A549 treated with AZD9567 at 1 μM for 4 hours (cell line): Measurements from ENCODE around the gene ERVH48-1. TPM values are rescaled to one million over a fixed set of nuclear protein-coding genes. Genes with fewer than 3 reads are reported as not detected.

Experiments used
- total RNA-seq: library from RNA; stranded (reverse); fragments of 200-300 nt; extraction: Qiagen RNA extraction; gene quantifications from 5 replicates; pipeline ENCODE4 v1.2.3, GENCODE V29; 2022; ENCODE audit not compliant: insufficient read depth

Gene ERVH48-1
- not detected in 5 replicates for total RNA-seq

GRCh38 chr21:42925114-42925926, at the start of gene ERVH48-1:
Gene ERVH48-1 (minus strand): TSS chr21:42925630. CDS start chr21:42919006, 6,624 bp downstream.

DNA sequence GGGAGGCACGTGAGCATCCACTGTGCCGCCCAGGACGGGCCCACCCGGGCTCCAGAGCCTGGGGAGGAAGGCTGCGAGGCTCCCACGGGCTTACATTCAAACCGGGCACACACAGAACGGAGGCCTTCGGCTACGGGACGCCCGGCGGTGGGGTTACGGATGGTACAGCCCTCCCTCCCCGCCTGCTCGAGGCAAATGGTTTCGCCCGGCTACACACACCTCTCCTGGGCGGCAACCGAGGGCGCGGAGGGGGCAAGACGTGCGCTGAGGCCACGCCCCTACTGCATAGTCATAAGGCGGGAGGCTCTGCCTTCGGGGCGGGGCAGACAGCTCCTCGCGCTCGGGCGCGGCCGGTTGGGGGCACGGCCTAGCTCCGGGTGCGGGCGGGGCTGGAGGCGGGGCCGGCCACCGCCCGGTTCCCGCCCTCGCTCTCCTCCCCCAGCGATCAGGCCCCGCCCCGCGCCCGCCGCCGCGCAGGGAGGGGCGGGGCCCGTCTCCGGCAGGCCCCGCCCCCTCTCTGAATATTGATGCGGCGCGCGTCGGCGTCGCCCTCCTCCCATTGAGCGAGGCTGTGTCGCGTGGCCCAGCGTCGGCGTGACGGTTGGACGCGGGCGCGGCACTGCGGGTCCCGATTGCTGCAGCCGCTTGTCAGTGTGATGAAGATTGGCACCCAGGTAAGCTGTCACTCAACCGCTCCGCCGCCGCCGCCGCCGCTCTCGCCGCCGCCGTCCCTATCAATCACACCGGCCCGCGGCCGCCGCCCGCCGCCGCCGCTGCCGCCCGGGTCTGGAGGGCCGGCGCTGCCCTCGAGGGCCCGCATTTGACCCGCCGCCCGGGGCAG, 48.8 kb upstream of the ERVH48-1 start, which contains the start of gene PKNOX1:
Gene PKNOX1, plus strand, starts transcription at position 572 of the 841 bp plus-strand sequence. CDS start 29,820 bp downstream, outside the sequence.

DNA sequence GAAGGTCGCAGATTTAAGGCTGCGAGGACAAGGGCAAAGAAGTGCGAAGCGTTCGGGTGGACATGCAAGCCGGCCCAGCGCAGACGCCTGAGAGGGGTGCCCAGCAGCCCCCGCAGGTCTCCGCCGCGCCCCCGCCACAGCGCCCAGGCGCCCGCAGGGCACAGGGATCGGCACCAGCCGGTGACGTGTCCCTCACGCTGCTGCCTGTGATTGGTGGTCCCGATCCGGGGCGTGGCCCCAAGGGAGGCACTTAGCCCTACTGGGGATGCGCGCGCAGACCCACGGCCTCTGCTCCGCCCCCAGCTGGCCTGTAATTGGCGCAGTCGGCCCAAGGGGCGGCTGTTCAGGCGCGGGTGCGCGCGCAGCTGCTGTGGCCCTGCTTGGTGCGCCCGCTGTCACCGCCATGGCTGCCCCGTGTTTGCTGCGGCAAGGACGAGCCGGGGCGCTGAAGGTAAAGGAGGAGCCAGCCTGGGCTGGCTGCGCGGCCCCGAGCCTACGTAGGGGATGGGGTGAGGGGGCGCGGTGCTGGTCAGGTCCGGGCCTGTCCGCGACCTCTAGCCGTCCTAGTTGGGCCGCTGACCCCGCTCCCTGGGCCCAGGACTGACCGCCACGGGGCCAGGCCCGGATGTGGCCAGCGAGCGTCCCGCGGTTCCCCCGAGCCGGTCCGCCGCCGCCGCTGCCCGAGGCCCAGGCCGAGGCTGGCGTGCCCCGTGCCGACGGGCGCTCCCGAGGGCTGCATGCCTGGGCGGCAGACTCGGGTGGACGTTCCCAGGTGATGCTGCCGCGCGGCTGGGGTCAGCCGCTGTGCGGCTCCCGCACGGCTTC, 32.3 kb downstream of the ERVH48-1 start, which contains the start of gene NDUFV3:
Gene NDUFV3, plus strand, starts transcription at position 379 of the 825 bp plus-strand sequence. Its CDS starts 25 bp downstream, at position 404.

GRCh38 chr21:42878993-42879787, 46.2 kb downstream of the ERVH48-1 start, which contains the start of gene WDR4:
Gene WDR4 (minus strand): TSS chr21:42879539. CDS start chr21:42879495, 44 bp downstream.

Other genes starting within 250 kb of the ERVH48-1 start
- 19.4 to 31.1 TPM (median 29.5 TPM) in 5 replicates for gene WDR4, start 46.1 kb downstream of the ERVH48-1 start, total RNA-seq
- gene NDUFV3, start 32.3 kb downstream of the ERVH48-1 start, total RNA-seq = 20.7 to 24.5 TPM (median 22.2 TPM) in 5 replicates
- gene PKNOX1, start 48.9 kb upstream of the ERVH48-1 start, total RNA-seq = 5.2 to 10.0 TPM (median 6.0 TPM) in 5 replicates
- gene CBS, start 150.2 kb upstream of the ERVH48-1 start, total RNA-seq = 8.6 to 13.7 TPM (median 11.5 TPM) in 5 replicates
- 52.7 to 69.5 TPM (median 57.6 TPM) in 5 replicates for gene U2AF1, start 181.9 kb upstream of the ERVH48-1 start, total RNA-seq
- not detected in 5 replicates for gene CRYAA, start 243.4 kb upstream of the ERVH48-1 start, total RNA-seq